Measurements from ENCODE around the gene CLEC16A.
A peak's percentile ranks its signal among the peaks of the same experiment; 100 is the strongest.
"Not testable (repeated sequence)": the region's sequence is repeated elsewhere in the genome, so short reads cannot be mapped to it uniquely, and the experiment has no call there.

The CLEC16A gene

GRCh38 chr16:10964891-10965326 is 20.5 kb downstream of the CLEC16A start:
- DNase-seq (ENCODE audit: insufficient read length, low spot score), result no peak
- FAIRE-seq, result no peak

DNA sequence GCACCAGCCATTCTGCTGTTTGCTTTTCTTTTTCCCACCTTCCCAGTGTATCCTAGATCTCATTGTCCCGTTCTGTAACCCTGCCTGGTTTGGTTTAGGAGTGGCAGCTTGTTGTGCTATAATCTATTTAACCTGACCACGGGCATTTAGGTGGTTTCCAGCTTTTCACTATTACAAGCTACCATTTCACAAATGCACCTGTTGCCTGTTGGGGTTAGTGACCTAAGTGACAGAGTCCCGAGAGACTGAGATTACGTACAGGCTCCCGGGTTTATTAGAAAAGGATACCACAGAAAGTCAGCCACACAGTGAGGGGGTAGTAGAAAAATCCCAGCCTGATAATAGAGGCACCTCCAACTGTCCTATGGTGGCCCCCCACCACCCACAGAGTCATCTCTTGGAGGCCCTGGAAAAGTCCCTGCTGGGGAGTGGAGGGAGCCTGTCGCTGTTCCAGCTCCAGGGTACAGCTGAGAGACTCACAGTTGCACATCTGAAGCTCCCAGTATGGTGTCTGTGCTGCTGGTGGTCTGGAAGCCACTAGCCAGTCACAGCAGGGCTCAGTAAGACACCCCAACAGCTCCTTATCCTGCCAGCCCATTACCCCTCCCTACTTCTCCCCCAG is 21.2 kb downstream of the CLEC16A start:
- DNase-seq (ENCODE audit: insufficient read length, low spot score), result no peak
- no peak for FAIRE-seq

DNA sequence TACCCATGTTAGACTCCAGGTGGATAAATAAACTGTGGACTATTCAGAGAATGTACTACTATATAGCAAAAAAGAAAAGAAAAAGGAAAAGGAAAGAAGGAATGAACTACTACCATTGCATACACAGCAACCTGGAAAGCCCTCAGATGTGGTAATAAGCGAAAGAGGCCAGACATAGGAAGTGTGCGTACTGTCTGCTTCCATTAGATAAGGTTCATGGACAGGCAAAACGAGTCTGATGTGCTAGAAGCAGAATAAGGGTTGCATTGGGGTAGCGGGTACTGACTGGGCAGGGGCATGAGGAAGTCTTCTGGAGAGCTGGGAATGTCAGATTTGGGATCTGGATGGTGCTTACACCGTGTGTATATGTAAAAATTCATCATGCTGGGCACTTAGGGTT is 21.8 kb downstream of the CLEC16A start:
- DNase-seq (ENCODE audit: insufficient read length, low spot score) (no peak), FAIRE-seq (no peak)

- FAIRE-seq, result not testable (repeated sequence)
Measured at GRCh38 chr16:10966559-10966958, 22.2 kb downstream of the CLEC16A start.

GRCh38 chr16:10967986-10968385 is 23.6 kb downstream of the CLEC16A start:
- FAIRE-seq (no peak), DNase-seq (ENCODE audit: insufficient read length, low spot score) (no peak)

More at GRCh38 chr16:10966559-10966958, 22.2 kb downstream of the CLEC16A start:
- not testable (repeated sequence) for DNase-seq (ENCODE audit: insufficient read length, low spot score)

DNA sequence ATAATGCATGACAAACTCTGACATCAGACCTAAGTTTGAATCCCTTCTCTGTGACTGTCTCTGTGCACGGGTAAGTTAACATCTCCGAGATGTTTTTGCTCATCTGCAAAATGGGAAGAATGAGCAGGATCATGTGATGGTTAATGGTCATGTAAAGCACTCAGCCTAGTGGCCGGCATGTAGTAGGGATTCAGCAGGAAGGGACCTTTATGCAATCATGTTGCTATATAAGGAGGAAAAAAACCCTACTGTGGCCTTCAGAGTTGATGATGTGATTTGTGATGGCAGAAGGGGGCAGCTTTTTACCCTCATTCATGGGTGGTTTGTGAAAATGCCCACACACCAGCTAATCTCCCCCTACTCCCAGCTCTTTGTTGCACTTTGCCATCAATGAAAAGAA is 24.1 kb downstream of the CLEC16A start:
- DNase-seq (ENCODE audit: insufficient read length, low spot score) (no peak), FAIRE-seq (no peak)

DNA sequence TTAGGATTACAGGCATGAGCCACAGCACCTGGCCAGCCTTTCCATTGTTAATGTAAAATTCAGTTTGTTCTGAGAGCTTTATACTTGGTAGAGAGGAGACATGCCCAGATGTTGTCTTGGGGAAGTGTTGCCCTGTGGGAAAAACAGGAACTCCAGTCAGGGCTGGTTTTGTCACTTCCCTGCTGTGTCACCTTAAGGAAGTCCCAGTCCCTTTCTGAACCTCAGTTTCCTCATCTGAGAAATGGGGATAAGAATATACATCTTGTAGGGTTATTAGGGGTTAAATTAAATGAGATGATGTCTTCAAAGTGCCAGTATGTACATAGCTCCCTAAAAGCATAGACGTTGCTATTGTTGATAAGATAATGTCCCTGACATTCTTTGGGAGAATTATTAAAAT is 25.3 kb downstream of the CLEC16A start:
- DNase-seq (ENCODE audit: insufficient read length, low spot score) (no peak), FAIRE-seq (no peak)

- no peak for DNase-seq (ENCODE audit: insufficient read length, low spot score)
- no peak for FAIRE-seq
Measured at GRCh38 chr16:10970065-10970464, 25.7 kb downstream of the CLEC16A start.

DNA sequence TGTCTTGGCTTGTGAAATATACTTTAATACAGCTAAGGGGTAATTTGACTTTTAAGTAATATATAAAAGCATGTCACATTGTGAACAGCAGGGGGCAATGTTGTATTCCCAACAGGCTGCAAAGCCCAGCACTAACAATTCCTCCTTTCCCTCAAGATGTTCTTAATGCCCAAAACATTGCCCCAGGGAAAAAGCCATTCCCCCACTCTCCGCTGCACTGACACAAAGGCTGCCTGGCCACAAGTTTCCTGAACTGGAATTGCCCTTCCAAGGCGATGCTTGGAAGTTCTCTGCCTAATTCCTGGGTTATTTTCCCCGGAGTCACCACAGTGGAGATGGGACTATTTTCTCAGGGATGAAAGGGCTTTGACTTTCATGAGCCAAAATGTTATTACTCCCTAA is 27.2 kb downstream of the CLEC16A start:
- peak; percentile 84 for DNase-seq (ENCODE audit: insufficient read length, low spot score)
- peak; percentile 36 for FAIRE-seq

GRCh38 chr16:10972108-10972818 is 27.9 kb downstream of the CLEC16A start:
- no peak for FAIRE-seq
- DNase-seq (ENCODE audit: insufficient read length, low spot score), result no peak

GRCh38 chr16:10972819-10973464 is 28.6 kb downstream of the CLEC16A start:
- no peak for FAIRE-seq

GRCh38 chr16:10976634-10977033 is 32.3 kb downstream of the CLEC16A start:
- FAIRE-seq (no peak), DNase-seq (ENCODE audit: insufficient read length, low spot score) (no peak)

More at GRCh38 chr16:10972819-10973464, 28.6 kb downstream of the CLEC16A start:
- no peak for DNase-seq (ENCODE audit: insufficient read length, low spot score)

DNA sequence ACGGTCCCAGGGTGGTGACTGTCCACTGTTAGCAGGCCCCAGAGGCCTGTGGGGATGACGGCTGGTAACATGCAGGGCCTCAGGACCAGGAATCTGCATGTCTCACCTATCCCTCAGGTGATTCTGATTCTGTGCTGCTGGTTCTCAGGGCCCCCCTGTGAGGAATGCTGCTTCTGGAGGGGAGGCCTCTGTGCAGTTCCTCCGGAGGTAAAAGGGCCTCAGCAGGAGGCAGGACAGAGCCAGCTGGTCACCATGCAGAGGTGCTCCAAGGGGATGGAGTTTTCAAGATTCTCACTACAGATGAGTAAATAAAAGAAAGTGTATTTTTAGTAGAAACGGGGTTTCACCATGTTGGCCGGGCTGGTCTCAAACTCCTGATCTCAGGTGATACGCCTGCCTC is 33.8 kb downstream of the CLEC16A start:
- FAIRE-seq (no peak), DNase-seq (ENCODE audit: insufficient read length, low spot score) (no peak)

DNA sequence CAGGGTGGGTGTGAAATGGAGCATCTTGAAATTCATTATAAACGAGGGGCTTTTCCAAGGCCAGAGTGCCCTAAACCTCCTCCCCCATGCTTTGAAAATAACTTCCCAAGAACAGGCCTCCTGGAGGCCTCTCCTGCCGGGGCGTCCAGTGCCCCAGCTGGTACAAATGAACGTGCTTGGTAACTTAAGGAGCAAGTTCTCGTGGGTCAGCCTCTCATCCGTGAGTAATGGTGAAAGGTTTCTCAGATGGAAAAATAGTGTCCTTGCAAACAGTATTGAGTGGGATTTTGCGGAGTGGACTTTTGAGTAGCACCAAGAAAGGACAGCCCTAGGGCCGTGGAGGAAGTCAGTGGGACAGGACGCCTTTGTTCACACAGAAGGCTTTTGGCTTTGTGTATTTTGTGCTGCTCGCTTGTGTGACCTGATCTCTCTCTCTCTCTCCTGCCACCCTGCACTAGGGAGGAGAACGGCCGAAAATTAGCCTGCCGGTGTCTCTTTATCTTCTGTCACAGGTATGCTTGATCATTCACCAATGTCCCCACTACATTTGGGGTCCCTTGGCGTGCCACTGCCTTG is 34.6 kb downstream of the CLEC16A start:
- DNase-seq (ENCODE audit: insufficient read length, low spot score), result no peak
- no peak for FAIRE-seq

DNA sequence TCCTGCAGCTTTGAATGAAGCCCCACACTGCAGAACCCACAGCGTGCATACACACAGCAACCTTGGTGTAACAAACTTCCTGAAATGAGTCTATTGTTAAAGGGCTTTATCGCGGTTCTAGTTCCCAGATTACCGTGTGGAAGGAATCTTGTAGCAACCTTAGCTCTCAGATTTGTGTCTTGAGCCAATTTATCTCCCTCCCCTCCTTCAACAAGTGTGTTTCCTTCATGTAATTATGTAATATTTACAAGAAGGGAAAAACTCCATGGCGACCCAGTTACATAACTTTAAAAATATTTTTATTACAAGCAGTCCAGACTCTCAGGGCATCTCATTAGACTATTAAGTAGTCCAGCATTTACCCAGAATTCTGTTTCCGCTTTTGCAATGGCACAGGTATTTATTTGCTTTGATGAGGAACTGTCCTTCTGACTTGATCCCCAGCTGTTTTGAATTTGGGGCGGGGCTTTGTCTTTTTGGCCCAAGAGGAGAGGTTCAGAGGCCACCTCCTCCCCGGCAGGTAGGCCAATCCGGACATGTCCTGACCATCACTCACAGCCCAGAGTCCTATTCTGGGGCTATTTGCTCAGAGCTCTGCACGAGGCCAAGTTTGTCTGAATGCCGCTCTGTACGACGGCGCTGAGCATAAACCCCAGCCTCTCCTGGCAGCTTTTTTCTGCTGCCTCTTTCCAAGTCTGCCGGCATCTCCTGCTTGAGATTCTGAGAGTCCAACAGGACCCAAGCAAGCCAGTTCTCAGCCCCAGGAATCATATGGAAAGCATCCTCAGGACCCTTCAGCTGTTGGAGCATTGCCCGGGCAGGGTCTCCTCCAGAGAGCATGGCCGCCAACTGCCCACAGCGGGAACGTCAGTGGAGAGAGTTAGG is 35.6 kb downstream of the CLEC16A start:
- no peak for DNase-seq (ENCODE audit: insufficient read length, low spot score)
- no peak for FAIRE-seq

DNA sequence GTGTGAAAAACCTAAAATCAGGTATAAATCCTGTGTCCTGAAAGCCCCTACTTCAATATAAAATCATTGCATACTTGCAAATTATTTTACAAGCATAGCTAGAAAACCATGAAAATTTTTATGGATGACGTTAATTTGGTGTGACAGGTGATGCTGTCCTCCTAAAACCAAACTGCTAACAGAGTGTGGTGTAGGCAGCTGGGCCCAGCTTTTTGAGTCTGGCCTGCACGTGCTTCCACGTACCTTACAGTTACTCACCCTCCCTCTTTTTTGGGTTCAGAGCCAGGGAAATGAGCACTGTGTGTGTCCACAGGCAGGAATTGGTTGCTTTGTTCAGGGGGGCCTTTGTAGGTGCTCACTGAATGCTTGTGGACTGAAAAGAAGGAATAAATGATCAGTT is 36.4 kb downstream of the CLEC16A start:
- FAIRE-seq (no peak), DNase-seq (ENCODE audit: insufficient read length, low spot score) (no peak)

DNA sequence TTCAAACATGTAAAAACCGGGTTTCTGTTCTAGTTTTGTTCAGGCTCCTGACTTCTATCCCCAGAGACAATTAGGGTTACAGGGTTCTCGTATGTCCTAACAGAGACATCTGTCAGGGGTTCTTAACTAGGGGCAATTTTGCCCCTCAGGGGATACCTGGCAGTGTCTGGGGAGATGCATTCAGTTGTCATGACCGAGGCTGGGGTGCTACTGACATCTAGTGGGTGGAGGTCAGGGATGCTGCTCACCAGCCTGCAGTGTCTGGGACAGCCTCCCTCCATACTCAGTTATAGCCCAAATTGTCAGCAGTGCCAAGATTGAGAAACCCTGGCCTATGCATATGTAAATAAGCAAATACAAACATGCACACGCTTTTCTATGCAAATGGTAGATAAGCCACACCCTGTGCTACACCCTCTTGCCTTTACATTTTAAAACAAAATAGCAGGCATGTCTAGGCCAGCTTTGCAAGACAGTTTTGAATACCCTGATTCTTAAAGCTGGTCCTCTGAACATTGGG is 37.4 kb downstream of the CLEC16A start:
- no peak for FAIRE-seq
- no peak for DNase-seq (ENCODE audit: insufficient read length, low spot score)

GRCh38 chr16:10982465-10983150 is 38.2 kb downstream of the CLEC16A start:
- FAIRE-seq (no peak), DNase-seq (ENCODE audit: insufficient read length, low spot score) (no peak)

DNA sequence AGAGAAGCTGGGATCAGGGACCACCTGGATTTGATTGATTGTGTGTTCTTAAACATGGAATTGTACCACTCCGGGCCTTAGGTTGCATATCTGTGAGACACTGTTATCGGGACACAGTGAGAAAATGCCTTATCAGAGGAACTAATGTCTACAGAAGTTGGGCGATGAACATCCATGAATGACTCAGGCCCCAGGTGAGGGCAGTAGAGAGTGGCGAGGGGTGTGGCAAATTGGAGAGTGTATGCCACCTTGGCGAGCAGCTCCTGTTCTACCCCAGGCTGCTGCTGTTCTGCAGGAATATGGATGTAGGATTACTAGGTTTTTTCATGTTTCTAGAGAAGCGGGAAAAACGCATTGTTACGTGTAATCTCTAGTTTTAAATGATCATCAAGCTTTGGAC is 38.8 kb downstream of the CLEC16A start:
- FAIRE-seq, result no peak
- no peak for DNase-seq (ENCODE audit: insufficient read length, low spot score)

DNA sequence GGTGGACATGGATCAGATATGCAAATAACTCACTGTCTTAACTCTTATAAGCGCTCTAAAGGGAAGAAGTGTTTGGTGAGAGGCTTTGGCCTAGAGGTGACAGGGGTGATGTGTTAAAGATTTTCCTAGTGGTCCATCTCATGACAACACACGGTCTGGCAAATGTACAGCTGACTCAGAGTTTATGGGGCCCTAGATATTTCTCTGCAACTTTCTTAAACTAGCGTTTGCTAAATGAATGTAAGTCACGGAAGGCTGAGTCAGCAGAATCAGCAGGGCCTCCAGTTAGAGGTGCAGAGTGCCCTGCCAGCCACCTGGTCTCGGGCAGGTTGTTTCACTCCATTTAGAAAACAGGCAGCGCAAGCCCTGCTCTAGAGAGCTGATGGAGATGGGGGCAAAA is 40.1 kb downstream of the CLEC16A start:
- FAIRE-seq (no peak), DNase-seq (ENCODE audit: insufficient read length, low spot score) (no peak)
